ENCODE data around the gene ZCWPW1.

The ZCWPW1 gene

DNA sequence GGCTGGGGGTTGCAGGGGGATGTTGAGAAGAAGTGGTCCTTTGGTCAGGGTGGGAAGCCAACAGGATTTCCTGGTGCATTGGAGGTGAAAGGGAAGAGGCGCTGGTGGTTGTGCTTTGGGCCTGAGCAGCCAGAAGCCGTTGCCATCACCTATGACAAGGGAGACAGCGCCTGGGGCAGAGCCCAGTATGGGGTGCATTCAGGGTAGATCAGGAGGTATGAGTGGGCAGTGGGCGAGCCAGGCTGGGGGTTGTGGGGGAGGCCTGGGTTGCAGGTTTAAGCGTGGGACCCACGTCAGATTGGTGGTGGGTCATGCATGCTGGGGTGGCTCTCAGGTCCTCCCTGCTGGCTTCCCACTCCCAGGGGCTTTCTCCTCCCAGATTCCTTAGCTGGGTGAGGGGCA, 76.8 kb downstream of the ZCWPW1 start:
- DNase-seq = no peak
